NOMO-1 treated with DMSO at 0.1 percent for 48 hours (cell line): Measurements from ENCODE around the gene ANAPC1.
A peak's percentile ranks its signal among the peaks of the same experiment; 100 is the strongest.
"Not testable (repeated sequence)": the region's sequence is repeated elsewhere in the genome, so short reads cannot be mapped to it uniquely, and the experiment has no call there.

Experiments used
- DNase-seq: peaks from one replicate; lab custom pipeline; 2025; ENCODE audit not compliant: unreplicated experiment; lab: John Stamatoyannopoulos, UW

The ANAPC1 gene

DNA sequence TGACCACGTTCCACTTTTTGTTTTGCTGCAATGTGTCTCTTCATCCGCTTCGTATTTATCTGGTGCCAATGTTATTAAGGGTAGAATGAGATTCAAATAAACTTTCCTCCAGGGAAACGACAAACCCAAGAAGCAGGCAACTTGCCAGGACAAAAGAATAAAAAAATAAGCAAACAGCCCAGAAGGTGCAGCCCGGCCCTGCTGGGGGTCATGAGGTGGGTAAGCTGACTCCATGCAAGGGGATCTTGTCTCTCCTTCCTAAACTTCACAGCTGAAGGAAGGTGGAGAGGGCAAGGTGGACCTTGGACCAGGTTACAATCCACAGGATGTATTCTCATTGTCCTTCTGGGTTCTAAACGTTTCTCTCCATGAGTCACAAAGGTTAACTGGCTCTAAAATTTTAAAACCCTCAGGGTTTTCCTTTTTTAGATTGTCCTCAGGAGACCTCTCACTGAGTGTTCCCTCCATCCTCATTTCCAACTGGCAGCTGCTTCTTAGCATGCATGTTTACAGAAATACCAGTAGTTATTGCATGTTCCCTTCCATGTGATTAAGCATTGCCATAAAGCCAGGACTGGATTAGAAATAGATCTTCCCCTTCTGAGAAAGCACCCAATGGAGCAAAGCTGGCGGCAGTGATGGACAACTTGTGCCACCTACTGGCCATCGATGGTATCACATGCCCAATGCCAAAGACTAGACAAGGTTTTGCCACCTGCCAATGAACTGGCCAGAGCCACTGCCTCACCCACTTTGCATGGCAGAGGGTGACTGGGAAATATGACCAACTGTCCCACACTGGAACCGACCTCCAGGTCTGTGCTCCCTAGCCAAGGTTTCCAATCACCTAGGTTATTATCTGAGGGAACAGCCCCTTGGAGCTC, 147.9 kb downstream of the ANAPC1 start:
- peak; percentile 14 for DNase-seq

DNA sequence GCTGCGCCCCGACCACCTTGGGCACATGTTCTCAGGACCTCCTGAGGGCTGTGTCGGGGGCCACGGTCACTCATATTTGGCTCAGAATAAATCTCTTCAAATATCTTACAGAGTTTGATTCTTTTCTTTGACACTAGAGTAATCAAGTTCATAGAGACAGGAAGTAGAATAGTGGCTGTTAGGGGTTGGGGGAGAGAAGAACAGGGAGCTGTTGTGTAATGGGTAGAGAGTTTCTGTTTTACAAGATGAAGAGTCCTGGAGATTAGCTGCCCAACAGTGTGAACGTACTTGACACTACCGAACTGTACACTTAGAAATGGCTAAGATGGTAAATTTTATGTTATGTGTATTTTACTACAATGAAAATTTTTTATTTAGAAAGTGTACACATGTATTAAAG, 148.6 kb downstream of the ANAPC1 start:
- DNase-seq = not testable (repeated sequence)

DNA sequence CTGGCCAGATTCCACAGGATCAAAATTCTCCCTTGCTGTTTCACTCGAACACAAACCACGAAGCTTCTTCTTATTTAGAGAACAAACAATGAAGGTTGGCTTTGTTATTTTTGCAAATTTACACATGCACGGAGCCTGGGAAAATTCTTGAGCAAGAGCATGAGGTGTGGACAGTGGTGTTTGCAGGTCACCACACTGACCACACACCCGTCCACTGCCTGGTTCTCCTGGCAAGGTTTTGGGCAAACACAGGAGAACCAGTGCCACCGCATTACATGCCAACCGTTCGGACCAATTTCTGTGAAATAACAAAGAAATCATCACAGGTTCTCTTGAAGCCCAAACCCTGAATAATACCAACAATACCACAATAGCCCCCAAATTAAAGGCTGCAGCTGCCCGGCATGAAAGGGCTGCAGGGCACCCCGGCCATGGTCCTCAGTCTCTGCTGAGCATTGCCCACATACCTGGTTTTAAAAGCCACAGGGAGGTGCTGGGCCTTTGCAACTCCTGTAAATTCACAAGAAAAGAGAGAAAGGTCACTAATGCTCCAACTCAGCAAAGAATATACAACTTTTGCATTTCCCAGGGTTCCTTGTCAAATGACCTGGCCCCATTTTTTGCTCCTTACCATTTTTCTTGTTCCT, 154.1 kb downstream of the ANAPC1 start:
- not testable (repeated sequence) for DNase-seq

DNA sequence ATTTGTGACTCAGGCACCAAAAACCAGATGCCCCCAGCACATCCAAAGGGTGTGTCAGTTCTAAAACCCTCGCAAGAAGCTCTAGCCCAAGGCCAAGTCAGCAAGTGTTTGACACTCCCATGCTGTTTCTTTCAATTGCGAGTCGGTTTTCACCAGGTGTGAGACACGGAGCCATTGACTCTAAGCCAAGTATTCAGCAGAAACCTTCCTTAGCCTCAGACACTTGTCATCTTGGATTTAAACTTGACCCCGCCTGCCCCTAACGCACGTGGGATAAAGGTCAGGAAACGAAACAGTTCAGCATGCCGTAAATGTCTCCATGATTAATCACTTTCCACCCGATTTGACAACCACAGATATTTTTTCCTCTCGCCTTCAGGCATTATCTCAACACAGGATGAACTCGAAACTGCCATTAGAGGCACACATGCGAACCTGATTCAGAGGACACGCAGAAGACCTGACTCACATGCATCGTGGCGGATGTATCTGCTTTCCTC, 156.3 kb downstream of the ANAPC1 start:
- DNase-seq = peak; percentile 46

DNA sequence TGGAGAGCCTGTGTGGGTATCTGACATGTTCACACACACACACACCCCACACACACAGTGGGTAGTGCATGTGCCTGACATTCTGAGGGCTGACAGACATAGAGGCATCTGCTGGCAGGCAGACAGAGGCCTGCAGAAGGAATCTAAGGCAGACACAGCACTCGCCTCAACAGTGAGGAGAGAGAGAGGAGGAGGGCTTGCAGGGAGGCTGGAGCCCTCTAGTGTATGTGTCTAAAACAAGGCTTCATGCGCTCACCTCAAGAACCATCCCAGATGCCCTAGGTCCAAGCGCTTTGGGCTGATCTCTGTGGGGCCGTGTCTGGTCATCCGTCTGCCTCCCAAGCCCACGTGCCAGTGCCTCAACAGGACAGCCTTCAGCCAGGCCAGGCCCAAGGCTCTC, 158.3 kb downstream of the ANAPC1 start:
- DNase-seq = not testable (repeated sequence)

DNA sequence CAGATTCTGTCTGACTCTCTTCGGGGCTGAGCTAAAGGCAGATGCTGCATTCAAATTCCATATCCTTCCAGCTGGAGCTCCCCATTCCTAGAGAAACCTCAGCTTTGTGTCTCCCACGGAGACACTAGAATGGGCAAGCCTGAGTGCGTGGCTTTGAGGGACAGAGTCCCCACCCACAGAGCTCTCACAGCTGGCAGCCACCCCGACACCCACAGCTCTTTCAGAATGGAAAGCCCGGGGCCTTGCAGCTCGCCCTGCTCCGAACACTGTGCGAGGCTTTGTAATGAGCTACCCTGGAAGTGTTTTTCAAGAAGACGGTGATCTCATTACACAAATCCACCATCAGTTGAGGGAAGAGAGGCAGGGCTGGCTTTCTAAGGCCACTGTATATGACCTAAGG, 164.4 kb downstream of the ANAPC1 start:
- not testable (repeated sequence) for DNase-seq
